ENCODE results near the gene CER1. TPM values are rescaled to one million over a fixed set of nuclear protein-coding genes. Genes with fewer than 3 reads are reported as not detected.
A peak's percentile ranks its signal among the peaks of the same experiment; 100 is the strongest.
"Not testable (repeated sequence)": the region's sequence is repeated elsewhere in the genome, so short reads cannot be mapped to it uniquely, and the experiment has no call there.

CER1 gene
- total and polyA plus RNA-seq, 2 experiments from 2014 or later = not detected

DNA sequence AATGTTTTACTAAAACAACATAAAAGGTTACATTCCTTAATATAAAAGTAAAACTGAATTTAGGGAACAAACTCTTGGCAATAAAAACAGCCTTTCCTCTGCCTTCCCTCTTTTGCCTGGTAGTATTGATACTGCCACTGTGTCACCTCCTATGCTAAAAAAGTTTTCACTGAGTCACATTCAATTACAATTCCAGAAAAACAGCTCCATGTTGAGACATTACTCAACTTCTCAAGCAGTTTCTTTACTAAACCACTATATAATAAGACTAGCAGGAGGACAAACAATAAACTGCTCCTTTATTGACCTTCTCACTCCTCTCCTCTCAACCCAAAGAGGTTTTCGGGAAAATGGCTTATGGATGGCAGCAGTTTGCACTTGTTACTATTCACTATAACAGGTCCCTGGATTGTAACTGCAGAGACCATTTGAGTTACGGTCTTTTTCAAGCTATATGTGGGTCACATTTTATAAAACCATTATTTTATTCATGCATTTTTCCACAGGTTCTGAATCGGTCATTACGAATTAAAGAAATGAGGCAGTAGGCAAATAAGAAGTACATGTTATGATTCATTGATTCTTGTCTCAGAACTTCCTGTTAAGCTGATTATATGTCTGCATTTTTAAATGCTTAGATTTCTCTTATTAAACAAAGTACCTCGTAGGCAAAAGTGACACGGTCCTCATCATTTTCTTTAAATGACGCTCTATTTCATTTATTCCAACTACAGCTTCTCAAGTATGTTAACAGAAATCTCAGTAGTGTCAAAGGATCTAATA is 31.4 kb downstream of the CER1 start:
- Histone ChIP-seq H3K9ac (no peak overlapping the region), H3F3A (ENCODE audit: insufficient read depth) (peaks cover 32% of the 10 kb centered on the region), H3K9me2 (ENCODE audit: insufficient read depth) (no peaks in the 10 kb centered on the region), H3K27me3 (replicated peaks; ENCODE audit: insufficient read depth) (no peaks in the 10 kb centered on the region), H3K36me3 (ENCODE audit: low read depth) (no peaks in the 10 kb centered on the region; the same call in 1 of the 2 replicates), H3K4me2 (ENCODE audit: unreplicated experiment) (peak overlapping the region; percentile 39), H3K4me1 (ENCODE audit: insufficient read depth) (peaks cover 27% of the 10 kb centered on the region), H3K9me3 (ENCODE audit: low read depth) (no peaks in the 10 kb centered on the region), H4K20me1 (ENCODE audit: insufficient read depth) (no peaks in the 10 kb centered on the region), H3K4me3 (no peak overlapping the region), H2AFZ (no peak overlapping the region), H3K27ac (no peak overlapping the region), H3K79me2 (ENCODE audit: insufficient read depth) (peaks cover 9% of the 10 kb centered on the region; the same call in 1 of the 2 replicates)
- in situ Hi-C loops (cut with MboI) = no loop called here
- peak; percentile 34 for DNase-seq
- TF ChIP-seq EZH2phosphoT487 (IDR thresholded peaks at IDR 0.05; ENCODE audit: insufficient read depth, low read depth) = no peak
- TF ChIP-seq EZH2 (IDR thresholded peaks at IDR 0.05; ENCODE audit: insufficient read depth, poor library complexity, severe bottlenecking) = no peak
- 92 to 93% methylated on average over 7 of the region's 7 CpGs for WGBS, 2 experiments (ENCODE audit: low coverage in 1 of 2, low lambda C conversion rate in 2 of 2, missing lambda C conversion rate in 2 of 2)

DNA sequence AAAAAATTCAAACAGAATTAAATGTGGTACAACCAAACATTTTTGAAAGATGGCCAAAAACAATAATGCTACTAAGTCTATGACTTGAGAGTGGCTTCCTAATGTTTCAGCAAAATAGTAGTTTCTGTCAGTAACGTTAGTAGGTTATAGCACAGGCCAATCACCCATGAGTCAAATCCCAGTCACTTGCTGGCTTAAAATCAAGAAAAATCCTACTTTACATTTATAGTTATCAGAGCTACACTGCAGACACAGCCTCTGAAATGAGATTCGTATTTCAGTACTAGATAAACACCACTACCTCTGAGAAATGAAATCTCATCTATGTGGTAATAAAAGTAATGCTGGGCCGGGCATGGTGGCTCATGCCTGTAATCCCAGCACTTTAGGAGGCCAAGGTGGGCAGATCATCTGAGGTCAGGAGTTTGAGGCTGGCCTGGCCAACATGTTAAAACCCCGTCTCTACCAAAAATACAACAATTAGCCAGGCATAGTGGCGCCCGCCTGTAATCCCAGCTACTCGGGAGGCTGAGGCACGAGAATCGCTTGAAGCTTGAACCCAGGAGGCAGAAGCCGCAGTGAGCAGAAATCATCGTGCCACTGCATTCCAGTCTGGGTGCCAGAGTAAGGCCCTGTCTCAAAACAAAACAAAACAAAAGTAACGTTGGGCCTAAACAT is 35.4 kb downstream of the CER1 start:
- Histone ChIP-seq H3K9me2 (ENCODE audit: insufficient read depth) (no peaks in the 10 kb centered on the region), H3K9me3 (ENCODE audit: low read depth) (no peaks in the 10 kb centered on the region), H2AFZ (no peak overlapping the region), H3K27me3 (replicated peaks; ENCODE audit: insufficient read depth) (no peaks in the 10 kb centered on the region), H3K4me2 (ENCODE audit: unreplicated experiment) (no peak overlapping the region), H3K9ac (no peak overlapping the region), H3K27ac (no peak overlapping the region), H4K20me1 (ENCODE audit: insufficient read depth) (no peaks in the 10 kb centered on the region), H3K4me1 (ENCODE audit: insufficient read depth) (peaks cover 24% of the 10 kb centered on the region), H3K36me3 (ENCODE audit: low read depth) (no peaks in the 10 kb centered on the region; the same call in 1 of the 2 replicates), H3F3A (ENCODE audit: insufficient read depth) (peaks cover 25% of the 10 kb centered on the region), H3K79me2 (ENCODE audit: insufficient read depth) (peaks cover 5% of the 10 kb centered on the region; the same call in 1 of the 2 replicates), H3K4me3 (no peak overlapping the region)
- DNase-seq = peak; percentile 80
- in situ Hi-C loops (cut with MboI) = no loop called here
- 69 to 72% methylated on average over 12 of the region's 12 CpGs for WGBS, 2 experiments (ENCODE audit: low coverage in 1 of 2, low lambda C conversion rate in 2 of 2, missing lambda C conversion rate in 2 of 2)
- TF ChIP-seq EZH2phosphoT487 (IDR thresholded peaks at IDR 0.05; ENCODE audit: insufficient read depth, low read depth) (no peak), EZH2 (IDR thresholded peaks at IDR 0.05; ENCODE audit: insufficient read depth, poor library complexity, severe bottlenecking) (no peak)

DNA sequence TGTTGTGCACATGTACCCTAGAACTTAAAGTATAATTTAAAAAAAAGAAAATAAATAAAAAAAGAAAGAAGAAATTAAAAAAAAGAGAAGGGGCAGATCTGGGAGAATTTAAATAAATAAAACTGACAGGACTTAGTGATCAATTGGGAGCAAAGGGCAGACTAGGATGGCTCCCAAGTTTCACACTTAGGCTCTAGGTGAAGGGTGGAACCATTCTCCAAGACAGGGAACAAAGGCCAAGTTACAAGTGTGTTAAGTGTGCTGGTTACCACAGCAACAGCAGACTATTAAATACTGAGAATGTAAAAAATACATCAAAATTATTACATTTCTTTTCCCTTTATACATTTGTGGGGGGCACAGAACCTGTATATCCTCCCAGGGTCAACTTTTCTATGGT is 36.4 kb downstream of the CER1 start:
- DNase-seq = no peak
- Histone ChIP-seq H3K4me3 (no peak overlapping the region), H3K4me1 (ENCODE audit: insufficient read depth) (peaks cover 19% of the 10 kb centered on the region), H3K9me2 (ENCODE audit: insufficient read depth) (no peaks in the 10 kb centered on the region), H3K36me3 (ENCODE audit: low read depth) (no peaks in the 10 kb centered on the region; the same call in 1 of the 2 replicates), H3K27ac (no peak overlapping the region), H3K9me3 (ENCODE audit: low read depth) (no peaks in the 10 kb centered on the region), H3K9ac (no peak overlapping the region), H3K79me2 (ENCODE audit: insufficient read depth) (no peaks in the 10 kb centered on the region), H3K27me3 (replicated peaks; ENCODE audit: insufficient read depth) (no peaks in the 10 kb centered on the region), H3F3A (ENCODE audit: insufficient read depth) (peaks cover 25% of the 10 kb centered on the region), H3K4me2 (ENCODE audit: unreplicated experiment) (no peak overlapping the region), H2AFZ (no peak overlapping the region), H4K20me1 (ENCODE audit: insufficient read depth) (no peaks in the 10 kb centered on the region)
- in situ Hi-C loops (cut with MboI) = no loop called here
- no peak for TF ChIP-seq EZH2 (IDR thresholded peaks at IDR 0.05; ENCODE audit: insufficient read depth, poor library complexity, severe bottlenecking)
- no peak for TF ChIP-seq EZH2phosphoT487 (IDR thresholded peaks at IDR 0.05; ENCODE audit: insufficient read depth, low read depth)

DNA sequence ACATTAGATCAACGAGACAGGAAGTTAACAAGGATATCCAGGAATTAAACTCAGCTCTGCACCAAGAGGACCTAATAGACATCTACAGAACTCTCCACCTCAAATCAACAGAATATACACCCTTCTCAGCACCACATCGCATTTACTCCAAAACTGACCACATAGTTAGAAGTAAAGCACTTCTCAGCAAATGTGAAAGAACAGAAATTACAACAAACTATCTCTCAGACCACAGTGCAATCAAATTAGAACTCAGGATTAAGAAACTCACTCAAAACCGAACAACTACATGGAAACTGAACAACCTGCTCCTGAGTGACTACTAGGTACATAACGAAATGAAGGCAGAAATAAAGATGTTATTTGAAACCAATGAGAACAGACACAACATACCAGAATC is 39.9 kb downstream of the CER1 start:
- H3K27me3 ChIP-seq (replicated peaks; ENCODE audit: insufficient read depth); H3K79me2 ChIP-seq (ENCODE audit: insufficient read depth); in situ Hi-C loops (cut with MboI); H3K4me2 ChIP-seq (ENCODE audit: unreplicated experiment); H3K9me2 ChIP-seq (ENCODE audit: insufficient read depth); H3K27ac ChIP-seq; DNase-seq; H4K20me1 ChIP-seq (ENCODE audit: insufficient read depth); H3K36me3 ChIP-seq (ENCODE audit: low read depth); H3K4me3 ChIP-seq; H2AFZ ChIP-seq; H3K9ac ChIP-seq; H3K9me3 ChIP-seq (ENCODE audit: low read depth): not testable (repeated sequence)
- Histone ChIP-seq H3K4me1 (ENCODE audit: insufficient read depth) (peaks cover 11% of the 10 kb centered on the region), H3F3A (ENCODE audit: insufficient read depth) (peaks cover 12% of the 10 kb centered on the region)
- WGBS, 2 experiments (ENCODE audit: low coverage in 1 of 2, low lambda C conversion rate in 2 of 2, missing lambda C conversion rate in 2 of 2) = 96 to 98% methylated on average over 4 of the region's 4 CpGs
